ENCODE data around the gene ARRB1. TPM values are rescaled to one million over a fixed set of nuclear protein-coding genes. Genes with fewer than 3 reads are reported as not detected.

ARRB1 gene
- total RNA-seq, 1 experiment from 2014 or later, result 24.2 TPM

DNA sequence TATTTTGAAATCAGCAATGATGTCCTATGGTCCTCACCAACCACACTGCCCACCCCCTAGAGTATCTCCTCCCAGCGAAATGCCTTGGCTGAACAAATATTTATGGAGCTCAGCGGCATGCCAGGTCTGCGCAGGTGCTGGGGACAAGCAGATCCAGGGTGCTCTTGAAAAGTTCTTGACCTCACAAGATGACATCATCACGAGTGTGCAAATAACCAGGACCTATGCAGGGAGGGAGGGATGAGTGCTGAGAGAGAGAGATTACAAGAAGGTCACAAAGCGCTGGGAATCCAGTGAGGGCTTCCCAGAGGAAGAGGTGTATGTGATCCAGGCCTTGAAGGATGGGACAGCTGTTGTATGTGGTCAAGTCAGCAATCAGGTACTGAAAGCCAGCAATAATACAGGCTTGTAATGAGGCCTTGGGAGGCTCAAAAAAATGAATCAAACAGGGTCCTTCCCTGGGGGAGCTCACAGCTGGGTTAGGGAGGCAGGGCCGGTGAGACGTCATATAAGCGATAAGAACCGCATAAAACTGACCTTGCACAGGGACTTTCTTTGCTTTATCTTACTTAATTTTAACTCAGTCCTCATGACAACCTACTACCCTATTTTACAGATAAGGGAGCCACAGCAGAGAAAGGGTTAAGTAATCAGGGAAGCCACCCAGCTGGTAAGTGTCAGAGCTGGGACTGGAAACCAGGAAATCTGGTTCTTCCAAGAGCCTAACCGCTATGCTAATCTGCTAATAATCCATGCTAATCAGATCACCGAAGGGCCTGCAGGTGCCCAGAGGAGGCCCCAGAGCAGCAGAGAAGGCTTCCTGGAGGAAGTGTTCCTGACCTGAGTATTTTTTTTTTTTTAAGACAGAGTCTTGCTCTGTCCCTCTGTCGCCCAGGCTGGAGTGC is 8.2 kb downstream of the ARRB1 start (continued):
- TF ChIP-seq, protein P1, sequence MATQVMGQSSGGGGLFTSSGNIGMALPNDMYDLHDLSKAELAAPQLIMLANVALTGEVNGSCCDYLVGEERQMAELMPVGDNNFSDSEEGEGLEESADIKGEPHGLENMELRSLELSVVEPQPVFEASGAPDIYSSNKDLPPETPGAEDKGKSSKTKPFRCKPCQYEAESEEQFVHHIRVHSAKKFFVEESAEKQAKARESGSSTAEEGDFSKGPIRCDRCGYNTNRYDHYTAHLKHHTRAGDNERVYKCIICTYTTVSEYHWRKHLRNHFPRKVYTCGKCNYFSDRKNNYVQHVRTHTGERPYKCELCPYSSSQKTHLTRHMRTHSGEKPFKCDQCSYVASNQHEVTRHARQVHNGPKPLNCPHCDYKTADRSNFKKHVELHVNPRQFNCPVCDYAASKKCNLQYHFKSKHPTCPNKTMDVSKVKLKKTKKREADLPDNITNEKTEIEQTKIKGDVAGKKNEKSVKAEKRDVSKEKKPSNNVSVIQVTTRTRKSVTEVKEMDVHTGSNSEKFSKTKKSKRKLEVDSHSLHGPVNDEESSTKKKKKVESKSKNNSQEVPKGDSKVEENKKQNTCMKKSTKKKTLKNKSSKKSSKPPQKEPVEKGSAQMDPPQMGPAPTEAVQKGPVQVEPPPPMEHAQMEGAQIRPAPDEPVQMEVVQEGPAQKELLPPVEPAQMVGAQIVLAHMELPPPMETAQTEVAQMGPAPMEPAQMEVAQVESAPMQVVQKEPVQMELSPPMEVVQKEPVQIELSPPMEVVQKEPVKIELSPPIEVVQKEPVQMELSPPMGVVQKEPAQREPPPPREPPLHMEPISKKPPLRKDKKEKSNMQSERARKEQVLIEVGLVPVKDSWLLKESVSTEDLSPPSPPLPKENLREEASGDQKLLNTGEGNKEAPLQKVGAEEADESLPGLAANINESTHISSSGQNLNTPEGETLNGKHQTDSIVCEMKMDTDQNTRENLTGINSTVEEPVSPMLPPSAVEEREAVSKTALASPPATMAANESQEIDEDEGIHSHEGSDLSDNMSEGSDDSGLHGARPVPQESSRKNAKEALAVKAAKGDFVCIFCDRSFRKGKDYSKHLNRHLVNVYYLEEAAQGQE (IDR thresholded peaks at IDR 0.05; ENCODE audit: low read depth), result no peak

DNA sequence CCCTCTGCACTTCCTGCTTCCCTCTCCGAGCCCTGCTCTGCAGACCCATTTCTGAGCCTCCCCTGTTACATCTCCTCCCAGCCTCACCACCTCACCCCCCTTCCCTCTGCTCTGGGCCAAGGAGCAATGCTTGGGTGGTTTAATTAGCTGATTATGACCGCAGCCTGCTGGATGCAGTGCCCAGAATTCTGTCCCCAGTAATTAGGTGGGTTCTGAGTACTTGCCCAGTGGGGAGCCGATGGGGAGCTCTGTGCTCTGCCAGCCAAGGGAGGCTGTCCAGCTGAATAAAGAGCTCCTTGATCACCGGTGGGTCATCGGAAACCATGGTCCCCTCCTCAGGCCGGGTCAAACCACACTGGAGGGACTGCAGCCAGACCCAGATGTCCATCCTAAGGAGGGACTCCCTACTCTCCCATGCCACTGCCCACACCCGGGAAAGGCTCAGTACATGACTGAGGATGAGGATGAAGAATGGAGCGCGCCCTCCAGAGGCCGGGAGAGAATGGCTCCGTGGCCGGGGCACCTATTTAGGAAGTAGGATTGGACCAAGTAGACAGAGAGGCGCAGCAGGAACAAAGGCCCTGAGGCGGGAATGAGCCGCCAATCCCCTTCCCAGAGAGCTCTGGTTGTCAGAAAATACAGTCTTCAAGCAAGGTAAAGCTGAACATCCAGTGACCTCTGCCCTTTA is 9.1 kb downstream of the ARRB1 start:
- Histone ChIP-seq H3K4me2 (ENCODE audit: low read length) (no peak overlapping the region), H3K27ac (ENCODE audit: low read depth, low read length) (no peak overlapping the region), H3K4me1 (ENCODE audit: control insufficient read depth in 1 of 2, insufficient read depth in 2 of 2, low read length in 2 of 2) (peaks cover 25 to 50% of the 10 kb centered on the region in 2 experiments), H2AFZ (ENCODE audit: low read depth, low read length, poor library complexity, severe bottlenecking) (no peak overlapping the region), H3K9me3 (ENCODE audit: control insufficient read depth in 1 of 2, insufficient read depth in 1 of 2, low read depth in 1 of 2, low read length in 2 of 2) (no peaks in the 10 kb centered on the region), H3K9me2 (ENCODE audit: insufficient read depth) (no peaks in the 10 kb centered on the region), H3K9ac (ENCODE audit: low read length) (no peak overlapping the region), H4K20me1 (ENCODE audit: insufficient read depth) (no peaks in the 10 kb centered on the region), H3K4me3 (replicated peaks in 1 of 2; ENCODE audit: low read depth in 1 of 2, low read length in 2 of 2) (no peak overlapping the region), H3K79me2 (ENCODE audit: insufficient read depth, low read length) (peaks cover 9% of the 10 kb centered on the region; the same call in 1 of the 2 replicates), H3K27me3 (ENCODE audit: insufficient read depth, low read length) (no peaks in the 10 kb centered on the region), H3K36me3 (ENCODE audit: control insufficient read depth in 1 of 2, insufficient read depth in 2 of 2, low read length in 2 of 2) (no peaks in the 10 kb centered on the region)
- no peak for TF ChIP-seq ZFX (IDR thresholded peaks at IDR 0.05)
- RAD21 ChIA-PET (ENCODE audit: low non-redundant PET in 1 of 2, low total read pairs in 2 of 2, uncharacterized antibody in 2 of 2, unreplicated experiment in 2 of 2), result no interaction called here
- no peak for ATAC-seq
- intact Hi-C loops (cut with micrococcal nuclease), result no loop called here
- CTCF ChIA-PET, result interaction anchor here (1.2 to 1.6 kb wide), 2 partner anchors 13 to 17 kb away, joined by 3 read pairs; no protein-coding TSS in a partner anchor
- no TSS peak for BruUV-seq (replicated peaks)
- POLR2A ChIA-PET, result no interaction called here
- DNase-seq (ENCODE audit: low read depth, low spot score), result no peak
